Stimulated activated CD4-positive, alpha-beta T cell treated with anti-CD3 and anti-CD28 coated beads, Interleukin-15, amount 100 ng/mL, for 24 hours (primary cell): ENCODE results near the gene OSR1.
A peak's percentile ranks its signal among the peaks of the same experiment; 100 is the strongest.

Source experiments
- DNase-seq: peaks from one replicate; pipeline ENCODE4 v3.0.0-alpha.2; 2020

Gene OSR1

GRCh38 chr2:19357402-19358241 lies 801 bp downstream of the OSR1 start:
- DNase-seq = no peak

- no peak for DNase-seq
These were observed 1.6 kb downstream of the OSR1 start for GRCh38 chr2:19356545-19357401.

GRCh38 chr2:19355931-19356544 lies 2.4 kb downstream of the OSR1 start:
- no peak for DNase-seq

GRCh38 chr2:19355416-19355821 lies 3.0 kb downstream of the OSR1 start:
- no peak for DNase-seq

GRCh38 chr2:19355014-19355405 lies 3.4 kb downstream of the OSR1 start:
- DNase-seq = no peak

GRCh38 chr2:19353721-19354050 lies 4.7 kb downstream of the OSR1 start:
- DNase-seq = no peak

- DNase-seq = no peak
These were observed 5.3 kb downstream of the OSR1 start for GRCh38 chr2:19352946-19353720.

- DNase-seq = no peak
These were observed 6.3 kb downstream of the OSR1 start for GRCh38 chr2:19351899-19352697.

- DNase-seq = no peak
These were observed 6.9 kb downstream of the OSR1 start for GRCh38 chr2:19351499-19351898.

- DNase-seq = no peak
These were observed 7.6 kb downstream of the OSR1 start for GRCh38 chr2:19350678-19351401.

- peak; percentile 68 for DNase-seq
These were observed 8.3 kb downstream of the OSR1 start for GRCh38 chr2:19349911-19350677.

GRCh38 chr2:19348692-19349091 lies 9.7 kb downstream of the OSR1 start:
- DNase-seq = no peak

- peak; percentile 93 for DNase-seq
These were observed 10.5 kb downstream of the OSR1 start for GRCh38 chr2:19347619-19348562.

GRCh38 chr2:19346983-19347618 lies 11.3 kb downstream of the OSR1 start:
- no peak for DNase-seq

GRCh38 chr2:19337742-19338141 lies 20.7 kb downstream of the OSR1 start:
- DNase-seq = no peak

GRCh38 chr2:19337202-19337601 lies 21.2 kb downstream of the OSR1 start:
- no peak for DNase-seq

GRCh38 chr2:19336781-19337180 lies 21.6 kb downstream of the OSR1 start:
- no peak for DNase-seq

- no peak for DNase-seq
These were observed 25.9 kb downstream of the OSR1 start for GRCh38 chr2:19332503-19332902.

GRCh38 chr2:19331450-19331849 lies 27.0 kb downstream of the OSR1 start:
- DNase-seq = no peak
